ENCODE results near the gene POU6F2.

DNA sequence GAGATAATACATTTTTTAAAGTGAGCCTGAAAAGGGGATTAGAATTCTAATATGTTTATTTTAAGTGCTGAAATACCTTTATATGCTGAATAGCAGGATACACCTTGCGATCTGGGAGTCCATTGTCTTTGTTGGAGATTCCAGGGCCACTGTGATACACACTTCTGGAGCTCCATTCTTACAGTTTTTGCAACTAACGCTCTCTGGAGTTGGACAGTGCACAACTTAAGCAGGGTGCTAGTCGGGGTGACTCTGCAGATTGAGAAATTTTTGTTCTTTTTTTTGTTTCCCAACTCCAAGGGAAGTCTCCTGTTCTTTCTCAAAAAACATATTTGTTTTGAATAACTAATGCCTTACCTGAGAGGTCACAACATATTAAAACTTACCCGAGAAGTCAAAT is 23.7 kb upstream of the POU6F2 start:
- TF ChIP-seq, protein P1, sequence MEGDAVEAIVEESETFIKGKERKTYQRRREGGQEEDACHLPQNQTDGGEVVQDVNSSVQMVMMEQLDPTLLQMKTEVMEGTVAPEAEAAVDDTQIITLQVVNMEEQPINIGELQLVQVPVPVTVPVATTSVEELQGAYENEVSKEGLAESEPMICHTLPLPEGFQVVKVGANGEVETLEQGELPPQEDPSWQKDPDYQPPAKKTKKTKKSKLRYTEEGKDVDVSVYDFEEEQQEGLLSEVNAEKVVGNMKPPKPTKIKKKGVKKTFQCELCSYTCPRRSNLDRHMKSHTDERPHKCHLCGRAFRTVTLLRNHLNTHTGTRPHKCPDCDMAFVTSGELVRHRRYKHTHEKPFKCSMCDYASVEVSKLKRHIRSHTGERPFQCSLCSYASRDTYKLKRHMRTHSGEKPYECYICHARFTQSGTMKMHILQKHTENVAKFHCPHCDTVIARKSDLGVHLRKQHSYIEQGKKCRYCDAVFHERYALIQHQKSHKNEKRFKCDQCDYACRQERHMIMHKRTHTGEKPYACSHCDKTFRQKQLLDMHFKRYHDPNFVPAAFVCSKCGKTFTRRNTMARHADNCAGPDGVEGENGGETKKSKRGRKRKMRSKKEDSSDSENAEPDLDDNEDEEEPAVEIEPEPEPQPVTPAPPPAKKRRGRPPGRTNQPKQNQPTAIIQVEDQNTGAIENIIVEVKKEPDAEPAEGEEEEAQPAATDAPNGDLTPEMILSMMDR (IDR thresholded peaks at IDR 0.05; ENCODE audit: low read length), result no peak
- no peak for TF ChIP-seq EZH2 (optimal IDR thresholded peaks at IDR 0.05; ENCODE audit: low read depth, low read length)
